HG03066 (cell line): ENCODE data around the gene TTC21A.

Experiments
- ATAC-seq: cut with Tn5 transposase; IDR thresholded peaks from one replicate; pipeline ENCODE4 v1.9.1; 2021; ENCODE audit warnings: low read depth; ENCODE audit not compliant: unreplicated experiment

TTC21A gene

DNA sequence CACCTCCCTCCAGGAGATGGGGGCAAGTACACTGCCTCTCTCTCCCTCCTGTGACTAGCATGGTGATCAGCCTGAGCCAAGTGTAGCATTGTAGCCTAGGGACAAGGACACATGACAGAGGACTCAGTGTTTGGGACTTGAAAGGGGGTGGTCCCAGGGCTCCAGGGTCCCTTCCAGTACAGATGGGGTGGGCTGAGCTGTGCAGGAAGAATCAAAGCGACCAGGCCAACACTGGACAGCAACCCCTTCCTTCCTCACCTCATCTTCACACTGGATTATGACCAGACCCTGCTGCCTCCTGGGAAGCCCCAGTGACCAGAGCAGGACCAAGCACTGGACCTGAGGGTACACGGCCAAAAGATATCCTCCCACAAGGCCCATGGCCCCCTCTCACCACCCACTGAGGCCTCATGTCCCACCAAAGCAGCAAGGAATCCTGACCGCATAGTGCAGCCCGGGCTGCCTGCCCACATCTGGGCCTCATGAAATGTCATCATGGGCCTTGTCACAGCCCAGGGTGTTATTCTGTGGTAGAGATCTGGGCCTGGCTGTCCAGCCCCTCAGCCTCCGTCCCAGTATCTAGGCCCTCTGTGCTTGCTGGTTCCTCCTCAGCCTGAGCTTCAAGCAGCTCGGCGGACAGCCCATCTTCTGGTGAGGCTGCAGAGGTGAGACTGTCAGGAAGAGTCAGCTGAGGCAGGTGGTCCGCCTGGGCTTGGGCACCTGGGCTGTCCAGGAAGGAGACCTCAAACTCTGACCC lies 9.6 kb upstream of the TTC21A start:
- no peak for ATAC-seq

DNA sequence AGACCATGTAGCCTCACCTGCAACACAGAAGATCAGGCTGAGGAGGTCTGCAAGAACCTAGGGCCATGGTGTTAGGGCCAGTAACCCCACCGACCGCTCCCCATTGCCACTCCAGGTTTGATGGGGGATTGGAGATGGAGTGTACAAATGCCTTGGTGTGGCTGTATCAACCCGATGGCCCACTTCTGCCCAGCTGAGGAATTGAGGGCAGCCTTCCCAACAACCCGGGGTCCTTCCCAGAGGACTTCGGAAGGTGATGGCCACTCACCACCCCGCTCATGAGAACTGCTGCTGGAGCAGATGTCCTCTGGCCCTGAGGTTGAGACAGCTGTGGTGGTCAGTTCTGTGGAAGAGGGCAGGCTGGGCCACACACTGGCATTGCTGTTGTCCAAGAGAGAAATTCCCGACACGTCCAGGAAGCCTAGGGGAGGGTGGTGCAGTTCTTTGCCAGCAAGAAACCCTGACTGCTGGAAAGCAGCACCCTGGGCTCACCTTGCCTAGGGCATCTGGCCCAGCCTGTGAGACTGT lies 8.9 kb upstream of the TTC21A start:
- no peak for ATAC-seq

DNA sequence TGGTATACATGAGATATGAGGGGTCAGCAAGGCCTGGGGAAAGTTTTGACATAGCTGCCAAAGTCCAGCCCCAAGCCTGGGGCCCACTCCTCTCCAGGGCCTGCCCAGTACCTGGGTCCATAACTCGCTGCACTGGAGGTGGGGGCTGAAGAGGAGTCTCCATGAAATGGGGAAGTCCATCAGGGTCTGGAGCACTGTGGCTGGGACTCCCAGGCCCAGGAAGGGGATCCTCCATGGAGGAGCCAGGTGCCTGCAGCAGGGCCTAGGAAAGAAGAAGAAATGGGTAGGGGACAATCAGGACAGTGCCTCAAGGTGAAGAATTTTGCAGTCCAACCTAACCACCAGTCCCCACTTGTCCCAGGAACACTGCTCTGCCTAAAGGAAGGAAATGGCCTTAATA lies 8.2 kb upstream of the TTC21A start:
- ATAC-seq, result no peak

DNA sequence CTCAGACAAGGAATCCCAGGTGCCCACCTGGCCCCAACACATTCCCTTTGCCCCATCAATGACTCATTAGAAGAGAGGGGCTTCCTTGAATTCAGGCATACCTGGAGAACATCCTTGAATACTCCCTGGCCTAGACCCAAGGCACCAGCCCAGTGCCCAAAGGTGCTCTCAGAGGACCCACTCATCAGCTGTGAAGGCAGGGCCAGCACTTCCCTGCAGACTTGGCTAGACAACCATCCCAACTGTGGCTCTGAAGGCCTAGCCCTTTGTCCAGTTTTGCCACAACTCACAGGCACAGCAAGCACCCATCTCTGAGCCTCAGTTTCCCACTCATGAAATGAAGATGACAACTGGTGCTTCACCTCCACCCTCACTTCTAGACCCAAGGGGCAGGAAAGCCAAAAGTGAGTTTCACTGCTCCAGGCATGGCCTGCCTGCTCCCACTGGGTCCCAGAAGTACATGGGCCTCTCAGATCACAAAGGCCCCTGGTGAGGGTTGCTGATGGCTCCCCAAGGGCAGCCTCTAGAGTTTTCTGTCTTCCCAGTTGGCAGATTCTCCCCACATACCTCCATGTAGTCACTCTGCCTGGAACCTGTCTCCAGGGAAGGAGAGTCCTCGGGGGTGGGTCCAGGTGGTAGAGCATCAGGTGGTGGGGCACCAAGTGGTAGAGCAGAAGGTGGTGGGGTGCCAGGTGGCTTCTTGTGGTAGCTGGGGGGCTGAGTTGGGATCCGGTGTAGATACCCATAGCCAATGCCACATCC lies 7.6 kb upstream of the TTC21A start:
- no peak for ATAC-seq

DNA sequence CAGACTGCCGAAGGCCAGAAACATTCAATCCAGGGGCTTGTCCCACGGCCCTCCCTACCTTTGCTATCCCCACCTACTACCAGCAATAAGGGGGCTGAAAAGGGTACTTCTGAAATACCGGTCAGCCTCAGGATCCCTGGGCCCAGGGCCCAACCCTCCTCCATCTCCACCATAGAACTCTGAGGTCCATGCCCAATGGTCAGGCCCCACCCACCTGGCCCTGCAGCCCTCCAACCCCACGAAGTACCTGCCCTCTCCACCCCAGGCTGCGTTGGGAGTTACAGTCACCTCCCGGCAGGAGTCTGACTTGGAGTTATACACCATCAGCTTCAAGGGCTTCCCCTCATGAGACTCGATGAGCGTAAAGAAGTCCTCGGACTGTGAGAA lies 7.0 kb upstream of the TTC21A start:
- no peak for ATAC-seq

DNA sequence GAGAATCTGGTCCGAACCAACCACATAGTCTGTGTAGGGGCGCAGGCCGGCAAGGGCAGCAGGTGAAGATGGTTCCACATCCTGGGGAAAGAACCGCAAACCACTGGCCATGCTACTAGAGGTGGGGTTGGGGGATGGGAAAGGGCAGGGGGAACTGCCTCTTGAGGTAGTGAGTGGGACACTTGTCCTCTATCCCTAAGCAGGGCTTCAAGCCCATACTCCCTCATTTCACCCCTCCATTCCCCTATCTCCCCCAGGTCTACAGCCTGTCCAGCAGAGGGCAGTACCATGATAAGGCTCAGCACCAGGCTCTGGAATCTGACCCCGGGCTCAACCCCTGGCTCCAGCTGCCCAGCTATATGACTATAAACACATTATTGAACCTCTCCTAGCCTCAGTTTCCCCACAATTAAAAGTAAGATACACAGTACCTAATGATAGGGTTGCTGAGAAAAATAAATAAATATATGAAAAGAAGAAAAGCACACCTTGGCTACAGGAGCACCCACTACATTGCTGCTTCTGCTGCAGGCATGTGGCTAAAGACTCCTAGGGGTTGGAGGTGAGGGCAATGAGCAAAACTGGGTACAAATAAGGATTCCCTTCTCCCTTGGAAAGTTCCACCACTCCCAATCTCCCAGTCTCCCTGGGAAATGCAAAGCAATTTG lies 6.3 kb upstream of the TTC21A start:
- peak; percentile 88 for ATAC-seq

DNA sequence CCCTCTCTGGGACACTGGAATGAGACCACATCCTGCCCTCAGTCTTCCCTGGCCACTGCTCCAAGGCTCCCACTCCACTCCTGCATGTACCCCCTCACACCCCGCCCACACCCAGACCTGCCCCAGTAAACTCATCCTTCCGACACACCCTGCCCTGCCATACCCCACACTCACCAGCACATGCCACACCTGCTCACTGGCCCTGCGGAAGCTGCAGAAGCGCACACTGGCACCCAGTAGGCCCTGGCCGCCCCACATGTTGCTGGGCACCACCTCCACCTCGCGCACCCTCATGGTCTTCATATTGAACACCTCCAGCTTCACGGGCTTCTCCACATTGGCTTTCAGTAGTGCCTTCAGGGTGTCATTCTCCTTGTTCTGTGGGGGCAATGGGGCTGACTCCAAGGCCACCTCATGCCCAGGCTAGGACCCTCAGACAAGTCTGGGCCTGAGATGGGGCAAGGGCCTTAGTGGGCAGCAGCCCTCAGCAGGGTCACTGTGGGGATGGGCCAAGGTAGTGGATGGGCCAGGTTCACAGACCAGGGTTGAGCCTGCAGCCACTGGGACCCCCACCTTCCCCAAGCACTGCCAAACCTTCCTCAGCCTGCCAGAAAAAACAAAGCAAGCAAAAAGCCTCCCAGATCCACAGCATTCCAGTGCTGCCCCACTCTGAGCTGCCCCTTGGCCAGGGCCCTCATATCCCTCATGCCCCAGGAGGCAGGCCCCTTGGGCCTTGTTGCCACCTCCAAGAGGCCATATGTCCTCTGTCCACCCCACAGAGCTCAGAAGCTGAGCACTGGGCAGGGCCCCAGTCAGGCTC lies 4.8 kb upstream of the TTC21A start:
- ATAC-seq, result no peak

DNA sequence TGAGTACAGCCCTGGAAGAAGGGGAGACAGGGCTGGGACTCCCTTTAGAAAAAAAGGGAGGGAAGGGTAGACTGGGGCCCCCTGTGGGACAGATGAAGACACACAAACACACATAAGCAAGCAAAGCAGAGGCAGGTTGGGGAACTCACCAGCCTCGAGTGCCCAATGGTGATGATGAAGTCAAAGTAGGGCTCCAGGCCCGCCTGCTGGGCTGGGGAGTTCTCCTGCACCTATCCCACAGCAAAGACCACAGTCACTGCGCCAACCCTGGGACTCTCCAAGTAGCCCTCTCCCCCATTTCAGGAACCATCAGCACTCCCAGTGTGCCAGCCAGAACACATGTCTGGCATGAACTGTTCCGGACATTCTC lies 4.2 kb upstream of the TTC21A start:
- ATAC-seq, result no peak

DNA sequence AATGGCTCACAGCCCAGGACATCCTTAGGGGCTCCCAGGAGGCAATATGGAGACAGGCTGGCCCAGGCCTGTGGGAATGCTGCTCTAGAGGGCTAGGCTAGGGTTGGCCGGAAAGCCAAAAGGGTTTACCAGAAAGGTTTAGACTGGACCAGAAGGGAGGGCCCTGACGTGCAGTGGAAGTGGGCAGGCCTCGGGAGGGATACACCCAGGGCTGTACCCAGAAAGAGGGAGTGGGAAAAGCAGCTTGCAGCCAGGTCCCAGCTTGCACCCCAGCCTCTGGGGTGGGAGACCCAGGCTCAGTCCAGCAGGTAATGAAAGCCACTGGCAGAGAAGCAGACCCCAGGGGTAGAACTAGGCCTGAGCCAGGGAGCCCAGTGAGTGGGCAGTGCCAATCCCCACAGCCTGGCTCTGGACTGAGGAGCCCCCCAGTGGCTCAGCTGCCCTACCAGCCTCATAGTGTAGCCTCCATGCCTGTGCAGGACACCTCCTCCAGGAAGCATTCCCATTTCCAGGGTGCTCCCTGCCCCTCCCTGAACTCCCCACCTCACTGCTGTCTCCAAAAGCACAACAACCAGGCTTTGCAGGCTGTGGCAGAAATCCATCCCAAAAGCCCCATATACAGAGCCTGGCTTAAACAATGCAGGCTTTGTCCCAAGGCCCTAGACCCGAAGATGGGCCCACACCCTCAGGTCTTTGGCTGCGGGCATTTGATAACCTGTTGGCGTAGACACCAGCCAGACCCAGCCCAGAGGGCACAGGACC lies 3.5 kb upstream of the TTC21A start:
- no peak for ATAC-seq

DNA sequence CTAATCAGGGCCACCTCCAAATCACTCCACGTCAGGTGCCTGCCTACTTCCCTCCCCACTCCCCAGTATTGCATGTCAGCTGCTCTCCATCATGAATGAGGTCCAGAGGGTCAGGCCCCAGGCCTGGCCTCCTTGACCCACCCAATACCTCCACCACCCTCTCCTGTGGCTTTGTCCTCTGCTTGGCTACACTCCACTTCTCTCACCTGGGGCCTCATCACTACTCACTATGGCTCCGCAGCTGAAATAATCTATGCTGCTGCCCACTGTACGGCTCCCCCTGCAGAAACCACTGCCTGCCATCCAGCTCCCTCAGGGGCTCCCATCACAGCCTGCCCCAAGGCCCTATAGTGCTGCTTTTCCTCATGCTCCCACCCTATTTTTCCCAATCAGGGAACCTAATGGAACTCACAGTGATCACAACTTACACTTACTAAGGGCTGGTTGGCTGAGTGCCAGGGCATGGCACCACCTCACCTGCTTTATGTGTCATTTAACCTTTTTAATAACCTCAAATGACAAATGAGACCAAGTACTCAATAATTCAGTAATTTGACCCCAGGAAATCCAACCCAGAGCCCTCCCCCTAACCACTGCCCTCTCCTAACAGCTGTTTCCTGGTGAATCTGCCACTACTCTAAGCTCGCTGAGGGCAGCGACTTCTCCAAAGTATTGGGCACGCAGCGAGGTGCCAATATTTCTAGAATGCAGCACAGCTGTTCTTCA lies 2.4 kb upstream of the TTC21A start:
- no peak for ATAC-seq

DNA sequence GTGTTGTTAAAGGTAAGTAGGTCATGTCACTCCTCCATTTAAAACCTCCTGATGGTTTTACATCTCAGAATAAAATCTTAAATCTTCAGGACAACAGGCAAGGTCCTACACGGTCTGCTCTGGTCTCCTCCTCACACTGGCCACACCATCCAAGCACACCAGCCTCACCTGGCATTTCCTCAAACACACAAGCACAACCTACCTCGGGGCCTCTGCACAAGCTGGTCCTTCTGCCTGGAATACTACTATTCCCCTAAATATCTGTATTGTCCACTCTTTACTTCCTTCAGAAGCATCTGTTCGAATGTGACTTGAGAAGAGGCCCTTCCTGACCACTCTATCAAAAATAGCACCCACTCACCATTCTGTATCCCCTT lies 1.8 kb upstream of the TTC21A start:
- no peak for ATAC-seq

DNA sequence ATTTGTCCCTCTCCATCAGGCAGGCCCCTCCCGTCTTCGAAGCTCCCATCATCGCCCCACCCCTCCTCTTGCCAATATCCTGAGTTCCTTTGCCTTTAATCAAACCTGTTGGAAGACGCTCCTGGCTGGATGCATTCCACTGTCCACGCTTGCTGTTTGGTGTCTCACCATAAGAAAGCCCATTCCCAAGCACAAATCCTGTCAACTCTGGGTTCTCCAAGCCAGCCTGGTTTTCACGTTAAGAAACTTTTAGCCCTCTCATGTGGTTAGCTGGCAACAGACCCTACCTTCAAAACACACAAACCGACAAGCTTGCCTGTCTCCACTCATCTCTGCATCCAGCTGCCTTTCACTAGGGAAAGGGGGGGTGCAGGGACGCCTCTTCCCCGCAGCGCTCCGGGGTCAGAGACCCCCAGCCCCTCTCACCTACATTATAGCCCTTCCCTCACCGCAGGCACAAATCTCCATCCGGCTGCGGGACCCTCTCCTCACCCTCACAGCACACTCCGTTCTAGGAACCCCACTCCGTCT lies 1.1 kb upstream of the TTC21A start:
- ATAC-seq, result no peak

DNA sequence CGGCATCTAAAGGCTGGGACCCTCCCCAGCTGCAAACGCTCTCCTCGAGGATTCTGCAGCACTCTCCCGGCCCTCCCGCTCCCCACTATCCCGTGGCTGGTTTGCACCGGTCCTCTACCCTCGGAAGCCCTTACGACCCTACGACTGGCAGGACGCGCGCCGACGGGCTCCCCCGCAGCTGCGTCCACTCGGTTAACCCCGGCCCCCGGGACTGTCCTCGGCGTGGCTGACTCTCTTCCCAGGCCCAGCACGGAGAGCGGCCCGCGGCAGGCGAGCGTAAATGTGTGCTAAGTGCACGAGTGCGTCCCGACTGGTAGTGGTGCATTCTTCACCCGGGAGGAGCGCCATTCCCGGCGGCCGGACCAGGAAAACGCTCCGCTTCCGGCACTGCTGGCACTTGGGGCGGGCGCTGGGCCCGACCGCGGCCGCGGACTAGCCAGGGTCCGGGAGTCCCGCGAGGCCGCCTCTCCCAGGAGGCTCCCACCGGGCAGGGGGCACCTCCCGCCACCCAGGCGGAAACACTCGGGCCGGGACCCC lies 561 bp upstream of the TTC21A start:
- ATAC-seq, result peak; percentile 18

DNA sequence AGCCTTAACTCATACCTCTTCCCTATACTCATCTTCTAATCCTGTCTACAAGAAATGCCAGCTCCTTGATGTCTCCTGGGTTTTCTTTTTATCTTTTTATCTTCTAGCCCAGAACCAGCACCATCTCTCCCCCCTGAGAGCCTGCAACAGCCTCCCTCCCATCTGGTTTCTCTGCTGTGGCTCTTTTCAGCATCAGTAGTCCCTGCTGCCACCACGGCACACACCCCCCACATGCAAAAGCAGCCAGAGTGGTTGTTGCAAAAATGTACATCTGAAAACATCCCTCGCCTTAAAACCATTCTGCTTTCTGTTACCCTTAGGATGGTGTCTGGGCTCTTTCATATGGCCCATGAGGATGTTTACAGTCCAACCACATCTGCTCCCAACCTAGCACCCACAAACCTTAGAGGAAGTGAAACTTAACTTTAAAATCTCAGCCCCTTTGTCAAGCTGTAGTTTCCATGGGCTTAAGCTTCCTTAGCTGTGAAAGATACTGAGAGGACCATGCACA lies 775 bp downstream of the TTC21A start:
- ATAC-seq, result peak; percentile 73

DNA sequence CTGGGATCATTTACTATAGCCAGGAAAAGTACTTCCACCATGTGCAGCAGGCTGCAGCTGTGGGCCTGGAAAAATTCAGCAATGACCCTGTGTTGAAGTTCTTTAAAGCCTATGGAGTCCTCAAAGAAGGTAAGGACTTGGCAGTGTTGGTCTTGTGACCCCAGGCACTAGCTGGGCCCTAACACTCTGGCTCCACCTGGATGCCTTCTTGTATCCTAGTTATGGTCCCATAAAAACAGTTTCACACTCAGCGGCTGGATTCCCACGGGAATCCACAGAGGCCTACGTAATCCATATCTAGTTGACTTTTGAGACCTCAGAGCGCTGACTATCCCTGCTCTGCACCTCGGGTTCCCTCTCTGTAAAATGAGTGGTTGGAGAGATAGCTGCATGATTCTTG lies 1.6 kb downstream of the TTC21A start:
- no peak for ATAC-seq

DNA sequence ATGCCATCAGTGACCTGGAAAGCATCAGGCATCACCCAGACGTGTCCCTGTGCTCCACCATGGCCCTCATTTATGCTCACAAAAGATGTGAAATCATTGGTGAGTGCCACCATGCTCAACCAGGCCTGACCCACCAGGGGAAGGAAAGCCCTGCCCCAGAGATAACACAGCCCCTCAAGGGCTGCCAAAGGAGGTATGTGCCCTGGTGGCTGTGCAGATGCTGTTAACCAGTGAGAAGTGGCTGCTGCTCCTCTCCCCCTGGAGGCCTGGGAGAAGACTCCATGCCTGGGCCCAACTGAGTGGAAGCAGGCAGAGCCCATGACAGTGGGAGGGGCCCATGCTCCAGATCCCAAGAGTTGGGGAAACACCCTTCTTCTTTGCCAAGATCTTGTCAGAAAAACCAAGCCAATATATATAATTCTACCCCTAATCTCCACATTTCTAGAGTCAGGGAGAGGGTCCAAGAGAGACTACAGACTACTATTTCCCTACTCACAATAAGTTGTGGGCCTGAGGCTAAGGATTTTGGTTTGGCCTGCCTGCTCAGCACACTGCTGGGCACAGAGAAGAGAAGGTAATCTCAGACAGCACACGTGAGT lies 2.7 kb downstream of the TTC21A start:
- no peak for ATAC-seq

DNA sequence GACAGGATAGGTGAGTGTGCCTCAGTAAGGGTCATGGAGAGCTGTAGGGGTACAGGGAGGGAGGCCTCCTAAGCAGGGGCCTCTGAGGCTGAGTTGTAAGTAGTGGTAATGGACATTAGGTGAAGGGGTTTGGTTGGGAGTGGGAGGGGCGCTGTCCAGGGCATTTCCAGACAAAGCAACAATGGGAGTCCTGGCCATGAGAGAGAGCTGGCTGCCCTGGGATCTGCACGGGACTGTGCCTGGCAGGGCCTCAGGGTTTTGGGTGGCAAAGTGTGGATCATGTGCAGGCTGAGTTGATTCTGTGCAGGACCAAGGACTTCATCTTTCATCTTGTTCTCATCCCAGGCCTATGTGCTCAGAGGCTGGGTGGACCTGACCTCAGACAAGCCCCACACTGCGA lies 4.6 kb downstream of the TTC21A start:
- no peak for ATAC-seq

DNA sequence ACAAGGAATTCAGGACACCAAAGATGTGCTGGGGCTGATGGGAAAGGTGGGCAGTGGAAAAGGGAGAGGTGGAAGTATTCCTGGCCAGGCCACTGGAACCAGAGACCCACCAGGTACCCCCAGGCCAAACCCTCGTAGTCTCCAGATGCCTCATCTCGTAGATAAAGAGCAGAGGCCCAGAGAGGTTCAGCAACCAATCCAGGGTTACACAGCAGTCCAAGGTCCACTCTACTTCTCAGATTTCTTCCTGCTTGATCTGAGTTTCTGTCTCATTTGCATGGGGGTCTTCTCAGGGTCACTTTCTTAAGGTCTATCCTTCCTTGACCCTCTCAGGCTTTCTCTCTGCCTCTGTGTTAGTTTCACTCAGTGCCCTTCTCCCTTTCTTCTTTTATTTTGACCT lies 5.1 kb downstream of the TTC21A start:
- ATAC-seq, result no peak
